HepG2 (cell line): ENCODE data around the gene TFAP2C. TPM values are rescaled to one million over a fixed set of nuclear protein-coding genes. Genes with fewer than 3 reads are reported as not detected.
A peak's percentile ranks its signal among the peaks of the same experiment; 100 is the strongest.

Experiments used
- ATAC-seq: fragments of 200-7000 bp; cut with Tn5 transposase; 3 replicates; pipeline ENCODE4 v1.9.1; 2020; ENCODE audit warnings: mild to moderate bottlenecking, moderate library complexity
- BruUV-seq: library from RNA; stranded (reverse); fragments of 400-500 nt; replicated peaks from 2 replicates; lab custom pipeline; 2021; lab: Mats Ljungman, UMichigan
- CTCF ChIA-PET: fragments of 300-600 bp; formaldehyde crosslinking; extraction: SDS; loops from one replicate; lab custom pipeline; 2021; ENCODE audit warnings: low total read pairs, inconsistent platforms, low intra/inter-chr PET ratio; lab: Yijun Ruan, JAX
- POLR2A ChIA-PET: fragments of 350-600 bp; sonication (Branson Sonifier 250); formaldehyde crosslinking; loops from one replicate; lab custom pipeline; 2020; ENCODE audit warnings: antibody characterized with exemption, inconsistent platforms; lab: Yijun Ruan, JAX
- DNase-seq: peaks from one replicate; pipeline ENCODE4 v3.0.0-alpha.2; 2015; ENCODE audit warnings: low spot score
- FAIRE-seq: peaks from 3 replicates; lab custom pipeline; 2011; peaks lifted over from hg19 to GRCh38; lab: Jason Lieb, UNC
- H2AFZ ChIP-seq: one replicate; pipeline ENCODE4 v1.6.1; 2011; ENCODE audit warnings: low read length, inconsistent platforms
- H3K27ac ChIP-seq: fragments of 300-600 bp; 3 replicates; pipeline ENCODE4 v1.8.0; 2011; ENCODE audit warnings: mixed run types, mild to moderate bottlenecking, mixed read lengths, low read length, inconsistent platforms; ENCODE audit not compliant: insufficient read depth; ENCODE audit errors: extremely low read length
- H3K27me3 ChIP-seq, 2 experiments: fragments of 200-600 bp in 1 of 2; 2 replicates in 1 of 2; 3 replicates in 1 of 2; pipeline versions ENCODE4 v1.6.0 to v1.8.0; 2011; ENCODE audit warnings: low read length in 2 of 2, mild to moderate bottlenecking in 2 of 2, moderate library complexity in 2 of 2, inconsistent platforms in 1 of 2; ENCODE audit not compliant: insufficient read depth in 2 of 2, control insufficient read depth in 1 of 2
- H3K36me3 ChIP-seq, 2 experiments: fragments of 200-600 bp in 1 of 2; replicated peaks in 1 of 2; 2 replicates in 1 of 2; 3 replicates in 1 of 2; pipeline versions ENCODE4 v1.5.1 to v1.8.0; 2011; ENCODE audit warnings: low read length in 2 of 2, inconsistent platforms in 1 of 2; ENCODE audit not compliant: insufficient read depth in 2 of 2, control insufficient read depth in 1 of 2
- H3K4me1 ChIP-seq: 2 replicates; pipeline ENCODE4 v1.5.1; 2012; ENCODE audit warnings: low read length, inconsistent platforms; ENCODE audit not compliant: insufficient read depth
- H3K4me2 ChIP-seq: 2 replicates; pipeline ENCODE4 v1.6.0; 2011; ENCODE audit warnings: low read depth, low read length, inconsistent platforms
- H3K4me3 ChIP-seq, 3 experiments: fragments of 200-600 bp in 1 of 3; sonication (generic), shearing (Covaris generic) in 1 of 3; replicated peaks in 1 of 3; 2 replicates each; pipeline ENCODE4 v1.5.1; 2011 to 2016; ENCODE audit warnings: low read length in 3 of 3, inconsistent platforms in 2 of 3, low read depth in 2 of 3, mild to moderate bottlenecking in 2 of 3, control low read depth in 1 of 3, mixed read lengths in 1 of 3; ENCODE audit not compliant: insufficient read depth in 1 of 3
- H3K79me2 ChIP-seq: one replicate; pipeline ENCODE4 v1.6.1; 2011; ENCODE audit warnings: low read length, inconsistent platforms; ENCODE audit not compliant: insufficient read depth
- H3K9ac ChIP-seq: 2 replicates; pipeline ENCODE4 v1.6.0; 2011; ENCODE audit warnings: mild to moderate bottlenecking, low read depth, low read length, inconsistent platforms; ENCODE audit not compliant: insufficient read depth
- H3K9me3 ChIP-seq: 2 replicates; pipeline ENCODE4 v1.5.1; 2012; ENCODE audit warnings: mild to moderate bottlenecking, low read length
- H4K20me1 ChIP-seq: 2 replicates; pipeline ENCODE4 v1.6.0; 2011; ENCODE audit warnings: inconsistent platforms, mild to moderate bottlenecking, low read length, moderate library complexity; ENCODE audit not compliant: insufficient read depth
- NBN ChIP-seq: fragments of 450-650 bp; conservative IDR thresholded peaks from 2 replicates; pipeline ENCODE4 v1.6.1; 2017
- PHF21A ChIP-seq: sonication (generic); formaldehyde crosslinking; IDR thresholded peaks from 2 replicates; pipeline ENCODE4 v1.5.0; 2020; ENCODE audit warnings: mild to moderate bottlenecking, missing genetic modification reagents
- ZNF557 ChIP-seq: sonication (generic); formaldehyde crosslinking; IDR thresholded peaks from 2 replicates; pipeline ENCODE4 v1.4.0; 2020; ENCODE audit warnings: missing genetic modification reagents
- whole genome bisulfite sequencing: methylation state at CpG from one replicate; pipeline ENCODE4 v1.1.6; 2017; ENCODE audit warnings: low lambda C conversion rate; 5-methylcytosine and 5-hydroxymethylcytosine counted together
- in situ Hi-C: cut with HindIII; loops from 2 replicates; pipeline ENCODE4 v1.10.0; 2017; ENCODE audit warnings: low pct_unique_long_range_greater_than_20kb; ENCODE audit not compliant: extremely low pct_ligation_motif_present
- intact Hi-C: fragments of 100-400 bp; cut with micrococcal nuclease; formaldehyde crosslinking; loops from one replicate; pipeline ENCODE4 v1.10.0; 2022; ENCODE audit not compliant: unreplicated experiment
- polyA plus RNA-seq, 8 experiments: library from polyadenylated mRNA; depleted of rRNA in 3 of 8; stranded (reverse) in 7 of 8; unstranded in 1 of 8; fragments of >200 nt; fragmentation: Illumina TruSeq in 4 of 8; extraction: Trizol in 4 of 8; gene quantifications; 2 replicates each; pipeline versions ENCODE4 v1.2.1 to v1.2.3, GENCODE V29; 2011 to 2016; ENCODE audit warnings: low read depth in 4 of 8, missing spikeins in 1 of 8, mixed read lengths in 1 of 8; ENCODE audit not compliant: insufficient read depth in 1 of 8
- total RNA-seq, 5 experiments: library from RNA; depleted of rRNA; stranded (reverse); fragments of >200 nt; fragmentation: Illumina TruSeq; extraction: Trizol; gene quantifications; 2 replicates each; pipeline ENCODE4 v1.2.3, GENCODE V29; 2016; ENCODE audit warnings: low read depth in 1 of 5
- TF ChIP-seq, protein P1 (sequence below): fragments of 450-650 bp; IDR thresholded peaks from 2 replicates; pipeline ENCODE4 v1.6.1; 2017
- TF ChIP-seq, protein P2 (sequence below): sonication (generic); formaldehyde crosslinking; IDR thresholded peaks from 2 replicates; pipeline ENCODE4 v1.5.0; 2020; ENCODE audit warnings: missing genetic modification reagents, mild to moderate bottlenecking, borderline replicate concordance

The TFAP2C gene
- total and polyA plus RNA-seq, 2 of the 13 experiments (the other 11 are each of a cell fraction or from before 2014, with no cell fraction given): not detected

DNA sequence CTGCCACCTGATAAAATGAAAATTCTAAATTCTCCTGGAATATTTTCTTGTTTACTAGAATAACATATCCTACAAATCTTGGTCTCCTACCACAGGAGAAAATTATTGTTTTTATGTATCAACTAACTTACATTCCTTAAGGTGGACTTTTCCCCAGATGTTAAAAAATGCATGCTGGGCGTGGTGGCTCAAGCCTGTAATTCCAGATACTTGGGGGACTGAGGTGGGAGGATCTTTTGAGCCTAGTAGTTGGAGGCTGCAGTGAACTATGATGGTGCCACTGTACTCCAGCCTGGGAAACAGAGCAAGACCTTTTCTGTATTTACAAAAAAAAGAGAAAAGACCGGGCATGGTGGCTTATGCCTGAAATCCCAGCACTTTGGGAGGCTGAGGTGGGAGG lies 27.9 kb upstream of the TFAP2C start (continued):
- no peak for TF ChIP-seq NBN

DNA sequence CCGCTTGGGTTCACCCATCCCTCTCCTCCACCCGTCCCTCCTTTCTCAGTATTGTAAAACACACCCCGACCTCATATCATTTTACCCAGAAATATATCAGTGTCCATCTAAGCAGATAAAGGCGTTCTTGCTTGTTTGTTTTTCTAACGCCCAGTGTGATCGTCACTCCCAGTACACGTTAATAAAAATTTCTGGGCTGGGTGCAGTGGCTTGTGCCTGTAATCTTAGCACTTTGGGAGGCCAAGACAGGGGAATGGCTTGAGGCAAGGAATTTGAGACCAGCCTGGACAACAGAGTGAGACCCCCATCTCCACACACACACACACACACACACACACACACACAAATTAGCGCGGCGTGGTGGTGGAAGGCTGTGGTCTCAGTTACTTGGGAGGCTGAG lies 24.4 kb upstream of the TFAP2C start:
- intact Hi-C loops: no loop called here
- POLR2A ChIA-PET: no interaction called here
- H3K27ac ChIP-seq: no peak overlapping the region
- H3K4me1 ChIP-seq: 0 out of 2 replicates have a peak, but pooled peaks cover 6% of the 10 kb centered on the region
- H4K20me1 ChIP-seq: no peaks in the 10 kb centered on the region
- H3K4me2 ChIP-seq: no peak overlapping the region
- in situ Hi-C loops: no loop called here
- peaks cover 0 to 3% of the 10 kb centered on the region in 2 experiments; a peak in 1 of 5 replicates for H3K27me3 ChIP-seq
- ATAC-seq: no peak
- no peak for FAIRE-seq
- 55% methylated on average over 10 of the region's 10 CpGs for WGBS
- TF ChIP-seq ZNF557 (CRISPR knock-in tag) (no peak), PHF21A (CRISPR knock-in tag) (0 out of 2 replicates have a peak, but pooled peaks have one; percentile 17)
- TF ChIP-seq, protein P1, sequence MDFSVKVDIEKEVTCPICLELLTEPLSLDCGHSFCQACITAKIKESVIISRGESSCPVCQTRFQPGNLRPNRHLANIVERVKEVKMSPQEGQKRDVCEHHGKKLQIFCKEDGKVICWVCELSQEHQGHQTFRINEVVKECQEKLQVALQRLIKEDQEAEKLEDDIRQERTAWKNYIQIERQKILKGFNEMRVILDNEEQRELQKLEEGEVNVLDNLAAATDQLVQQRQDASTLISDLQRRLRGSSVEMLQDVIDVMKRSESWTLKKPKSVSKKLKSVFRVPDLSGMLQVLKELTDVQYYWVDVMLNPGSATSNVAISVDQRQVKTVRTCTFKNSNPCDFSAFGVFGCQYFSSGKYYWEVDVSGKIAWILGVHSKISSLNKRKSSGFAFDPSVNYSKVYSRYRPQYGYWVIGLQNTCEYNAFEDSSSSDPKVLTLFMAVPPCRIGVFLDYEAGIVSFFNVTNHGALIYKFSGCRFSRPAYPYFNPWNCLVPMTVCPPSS: no peak
- TF ChIP-seq, protein P2, sequence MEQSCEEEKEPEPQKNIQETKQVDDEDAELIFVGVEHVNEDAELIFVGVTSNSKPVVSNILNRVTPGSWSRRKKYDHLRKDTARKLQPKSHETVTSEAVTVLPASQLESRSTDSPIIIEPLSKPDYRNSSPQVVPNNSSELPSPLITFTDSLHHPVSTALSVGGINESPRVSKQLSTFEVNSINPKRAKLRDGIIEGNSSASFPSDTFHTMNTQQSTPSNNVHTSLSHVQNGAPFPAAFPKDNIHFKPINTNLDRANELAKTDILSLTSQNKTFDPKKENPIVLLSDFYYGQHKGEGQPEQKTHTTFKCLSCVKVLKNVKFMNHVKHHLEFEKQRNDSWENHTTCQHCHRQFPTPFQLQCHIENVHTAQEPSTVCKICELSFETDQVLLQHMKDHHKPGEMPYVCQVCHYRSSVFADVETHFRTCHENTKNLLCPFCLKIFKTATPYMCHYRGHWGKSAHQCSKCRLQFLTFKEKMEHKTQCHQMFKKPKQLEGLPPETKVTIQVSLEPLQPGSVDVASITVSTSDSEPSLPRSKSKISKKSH (CRISPR knock-in tag): no peak
- no peak for DNase-seq
- H3K4me3 ChIP-seq: no peak overlapping the region
- BruUV-seq: no TSS peak
- no peaks in the 10 kb centered on the region for H3K79me2 ChIP-seq
- H3K9me3 ChIP-seq: no peaks in the 10 kb centered on the region
- no peak overlapping the region for H3K9ac ChIP-seq
- H3K36me3 ChIP-seq: no peaks in the 10 kb centered on the region
- H2AFZ ChIP-seq: no peak overlapping the region
- CTCF ChIA-PET: no interaction called here
